GM18505 (cell line): ENCODE data around the gene S1PR4.

Source experiments
- ATAC-seq: cut with Tn5 transposase; IDR thresholded peaks from one replicate; pipeline ENCODE4 v1.9.1; 2021; ENCODE audit not compliant: unreplicated experiment
- POLR2A ChIP-seq: IDR thresholded peaks from 4 replicates; pipeline ENCODE4 v1.6.1; 2011; ENCODE audit warnings: borderline replicate concordance; ENCODE audit not compliant: insufficient read depth, insufficient read length; ENCODE audit errors: extremely low read depth

Gene S1PR4

DNA sequence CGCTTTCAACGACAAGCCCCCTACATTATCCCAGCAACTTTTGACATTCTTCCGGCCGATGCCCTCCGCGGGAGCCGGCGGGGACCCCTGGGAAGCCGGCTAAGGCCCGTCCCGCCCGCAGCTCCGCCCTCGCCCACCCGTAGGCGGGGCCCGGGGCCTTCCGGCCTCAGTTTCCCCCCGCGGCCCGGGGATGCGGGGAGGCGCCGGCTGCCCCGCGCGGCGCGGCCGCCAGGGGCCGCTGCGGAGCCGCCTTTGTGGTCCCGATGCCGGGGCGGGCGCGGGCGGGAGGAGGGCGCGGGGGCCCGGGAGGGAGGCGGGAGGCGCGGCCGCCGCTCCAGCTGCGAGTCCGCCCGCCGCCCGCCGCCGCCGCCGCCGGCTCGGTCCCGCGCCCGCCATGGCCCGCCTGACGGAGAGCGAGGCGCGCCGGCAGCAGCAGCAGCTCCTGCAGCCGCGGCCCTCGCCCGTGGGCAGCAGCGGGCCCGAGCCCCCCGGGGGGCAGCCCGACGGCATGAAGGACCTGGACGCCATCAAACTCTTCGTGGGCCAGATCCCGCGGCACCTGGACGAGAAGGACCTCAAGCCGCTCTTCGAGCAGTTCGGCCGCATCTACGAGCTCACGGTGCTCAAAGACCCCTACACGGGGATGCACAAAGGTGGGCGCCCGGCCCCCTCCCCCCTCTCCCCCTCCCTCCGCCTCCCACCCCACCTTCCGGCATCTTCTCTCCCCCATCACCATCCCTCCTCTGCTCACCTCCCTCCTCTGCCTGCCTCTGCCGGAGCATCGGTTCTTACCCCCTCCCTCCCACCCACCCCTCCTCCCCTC, 46.0 kb downstream of the S1PR4 start, which contains the start of gene CELF5:
Gene CELF5, plus strand, starts transcription at position 316 of the 823 bp plus-strand sequence. Its CDS starts 79 bp downstream, at position 395.
- ATAC-seq, result no peak
- TF ChIP-seq POLR2A, result no peak

GRCh38 chr19:3225169-3225485, 46.6 kb downstream of the S1PR4 start:
- no peak for TF ChIP-seq POLR2A

GRCh38 chr19:3225677-3226093, 47.1 kb downstream of the S1PR4 start:
- ATAC-seq, result no peak
- TF ChIP-seq POLR2A, result no peak

More at GRCh38 chr19:3225169-3225485, 46.6 kb downstream of the S1PR4 start:
- ATAC-seq, result no peak

DNA sequence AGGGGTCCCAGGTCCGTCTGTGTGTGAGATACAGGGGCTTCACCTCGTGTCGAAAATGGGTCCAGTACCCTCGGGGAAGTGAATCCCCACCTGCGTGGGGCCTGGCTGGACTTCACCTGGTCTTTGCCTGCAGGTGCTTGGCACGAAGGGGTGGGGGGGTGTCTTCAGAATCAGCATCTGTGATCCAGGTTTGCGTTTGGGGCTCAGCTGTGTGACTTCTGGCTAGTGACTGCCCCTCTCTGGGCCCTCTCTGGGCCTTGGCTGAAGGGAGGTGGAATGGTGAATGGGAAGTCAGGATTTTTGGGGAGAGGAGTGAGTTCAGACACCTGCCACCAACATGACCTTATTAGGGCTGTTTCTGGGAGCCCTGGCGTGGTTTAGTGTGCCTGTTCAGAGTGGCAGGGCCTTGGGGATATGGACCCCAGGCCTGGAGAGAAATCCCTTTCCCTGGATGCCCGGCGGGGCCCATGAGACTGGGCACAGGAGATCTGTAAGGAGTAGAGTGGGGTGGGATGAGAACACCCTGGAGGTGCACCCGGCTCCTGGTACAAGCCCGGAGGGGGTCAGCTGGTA, 48.6 kb downstream of the S1PR4 start:
- TF ChIP-seq POLR2A, result no peak
- no peak for ATAC-seq

DNA sequence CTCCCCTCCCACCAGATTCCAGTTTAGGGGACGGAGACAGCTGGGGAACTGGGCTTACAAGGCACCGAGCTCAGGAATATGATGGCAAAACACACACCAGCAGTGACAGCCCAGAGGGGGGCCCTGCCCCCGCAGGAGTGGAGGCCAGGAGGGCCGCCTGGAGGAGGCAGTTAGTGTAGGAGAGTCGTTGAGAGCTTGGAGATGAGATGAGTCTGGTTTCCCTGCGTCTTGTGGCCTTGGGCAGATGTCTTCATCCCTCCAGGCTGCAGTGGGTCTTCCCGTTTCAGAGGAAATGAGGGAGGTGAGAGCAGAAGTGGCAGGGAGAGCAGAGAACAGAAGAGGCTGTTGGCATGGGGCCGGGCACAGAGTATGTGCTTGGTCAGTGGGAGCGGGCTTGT, 50.8 kb downstream of the S1PR4 start:
- TF ChIP-seq POLR2A, result no peak

More for the DNA sequence above, 50.8 kb downstream of the S1PR4 start:
- ATAC-seq, result no peak
